NK-92 (cell line): ENCODE data around the gene SAT1.

Experiments used
- DNase-seq: peaks from one replicate; lab custom pipeline; 2025; ENCODE audit not compliant: unreplicated experiment; lab: John Stamatoyannopoulos, UW

The SAT1 gene

GRCh38 chrX:23804578-23804977 lies 21.6 kb downstream of the SAT1 start:
- DNase-seq = no peak

GRCh38 chrX:23805389-23805788 lies 22.4 kb downstream of the SAT1 start:
- no peak for DNase-seq

- DNase-seq = no peak
Measured at GRCh38 chrX:23810279-23810678, 27.3 kb downstream of the SAT1 start.

DNA sequence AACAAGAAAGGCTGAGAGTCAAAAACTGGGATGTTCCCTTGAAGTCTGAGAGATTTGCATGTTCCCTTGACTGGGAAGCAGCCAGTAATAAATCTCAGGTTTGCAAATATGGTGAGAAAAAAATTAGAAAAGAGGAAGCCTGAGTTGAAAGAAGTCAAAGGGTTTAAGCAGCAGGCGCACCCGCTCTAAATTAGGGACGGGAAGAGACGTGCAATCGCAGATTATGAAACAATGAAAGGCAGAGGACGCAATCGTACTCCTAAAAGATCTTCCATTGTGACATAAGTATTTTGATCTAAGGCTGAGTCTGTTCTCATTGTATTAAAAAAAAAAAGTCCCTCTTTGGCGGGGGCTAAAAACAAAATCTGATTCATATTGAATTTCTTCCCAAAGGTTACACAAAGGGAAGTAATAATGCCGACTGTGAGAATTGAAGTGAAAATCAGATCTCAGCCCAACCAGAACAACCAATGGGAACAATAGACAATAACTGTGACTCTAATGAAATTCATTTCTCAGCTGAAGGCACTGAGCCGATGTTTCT lies 28.2 kb downstream of the SAT1 start:
- DNase-seq = no peak

- DNase-seq = no peak
Measured at GRCh38 chrX:23811656-23812055, 28.7 kb downstream of the SAT1 start.

GRCh38 chrX:23813808-23814207 lies 30.8 kb downstream of the SAT1 start:
- no peak for DNase-seq

GRCh38 chrX:23815376-23815775 lies 32.4 kb downstream of the SAT1 start:
- DNase-seq = no peak

DNA sequence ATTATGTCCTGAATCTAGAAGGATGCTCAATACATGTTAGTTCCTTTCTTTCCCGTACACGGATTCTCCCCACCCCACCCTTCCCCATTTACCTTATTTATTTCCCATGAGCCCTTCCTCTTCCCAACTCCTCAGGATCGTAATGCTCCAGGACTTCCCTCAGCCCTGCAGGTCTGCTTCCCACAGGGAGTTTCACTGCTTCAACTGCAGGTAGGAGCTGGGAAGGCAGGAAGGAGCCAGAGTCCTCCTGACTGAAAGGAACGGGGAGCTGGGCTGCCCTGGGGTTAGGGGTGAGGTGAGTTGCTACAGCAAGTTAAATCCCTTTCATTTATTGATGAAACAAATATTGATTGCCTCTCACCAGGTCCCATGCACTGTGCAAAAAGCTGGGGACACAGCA lies 33.2 kb downstream of the SAT1 start:
- DNase-seq = no peak

GRCh38 chrX:23817979-23818336 lies 35.0 kb downstream of the SAT1 start:
- no peak for DNase-seq

GRCh38 chrX:23819385-23820234 lies 36.6 kb downstream of the SAT1 start:
- DNase-seq = no peak

DNA sequence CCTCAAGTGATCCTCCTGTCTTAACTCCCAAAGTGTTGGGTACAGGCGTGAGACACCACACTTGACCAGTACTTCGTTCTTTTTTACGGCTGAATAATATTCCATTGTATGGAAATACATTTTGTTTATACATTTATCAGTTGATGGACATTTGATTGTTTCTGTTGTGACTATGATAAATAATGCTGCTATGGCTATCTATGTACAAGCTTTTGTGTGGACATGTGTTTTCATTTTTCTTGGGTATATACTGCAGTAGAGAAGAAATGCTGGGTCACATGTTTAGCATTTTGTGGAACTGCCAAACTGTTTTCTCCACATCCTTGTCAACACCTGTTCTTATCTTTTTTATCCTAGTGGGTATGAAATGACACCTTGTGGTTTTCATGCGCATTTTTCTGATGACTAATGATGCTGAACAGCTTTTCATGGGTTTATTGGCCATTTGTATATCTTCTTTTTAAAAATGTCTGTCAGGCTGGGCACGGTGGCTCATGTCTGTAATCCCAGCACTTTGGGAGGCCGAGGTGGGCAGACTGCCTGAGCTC lies 37.3 kb downstream of the SAT1 start:
- no peak for DNase-seq

- no peak for DNase-seq
Measured at GRCh38 chrX:23821847-23822246, 38.9 kb downstream of the SAT1 start.

DNA sequence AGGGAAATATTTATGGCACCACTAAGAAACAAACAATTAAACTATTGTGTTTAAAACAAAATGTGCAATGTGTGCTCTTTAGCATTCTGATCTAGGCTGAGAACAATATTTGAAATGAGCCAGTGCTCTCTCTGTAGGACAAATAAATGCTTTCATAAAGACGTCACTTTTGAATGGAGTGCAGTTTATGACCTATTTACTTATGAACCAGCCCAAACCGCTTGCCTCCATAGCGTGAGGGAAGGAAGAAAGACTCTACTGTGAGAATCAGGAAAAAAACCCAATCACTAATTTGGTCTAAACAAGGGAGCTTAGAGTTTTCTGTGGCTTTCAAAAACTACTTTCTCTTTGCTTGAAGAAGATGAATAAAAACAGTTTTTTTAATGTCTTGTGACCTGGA lies 39.4 kb downstream of the SAT1 start:
- no peak for DNase-seq

- DNase-seq = no peak
Measured at GRCh38 chrX:23822841-23823240, 39.9 kb downstream of the SAT1 start.

DNA sequence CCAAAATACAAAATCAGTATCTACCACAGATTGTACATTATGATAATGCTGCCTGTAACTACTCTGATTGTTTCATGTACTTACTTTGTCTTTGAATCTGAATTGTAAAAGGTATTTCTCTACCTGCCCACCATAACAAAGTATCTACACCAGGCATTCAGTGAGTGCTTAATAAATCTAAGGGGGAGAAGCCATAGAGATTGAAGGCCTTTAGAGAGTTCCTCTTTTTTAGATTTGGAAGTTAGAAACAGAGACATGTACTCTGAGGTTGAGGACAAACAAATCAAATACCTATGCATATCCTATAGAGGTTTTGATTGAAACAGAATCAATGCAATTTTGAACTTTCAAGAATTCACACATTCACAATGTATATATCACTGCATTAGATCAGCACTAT lies 42.7 kb downstream of the SAT1 start:
- no peak for DNase-seq

GRCh38 chrX:23826216-23826615 lies 43.2 kb downstream of the SAT1 start:
- no peak for DNase-seq

DNA sequence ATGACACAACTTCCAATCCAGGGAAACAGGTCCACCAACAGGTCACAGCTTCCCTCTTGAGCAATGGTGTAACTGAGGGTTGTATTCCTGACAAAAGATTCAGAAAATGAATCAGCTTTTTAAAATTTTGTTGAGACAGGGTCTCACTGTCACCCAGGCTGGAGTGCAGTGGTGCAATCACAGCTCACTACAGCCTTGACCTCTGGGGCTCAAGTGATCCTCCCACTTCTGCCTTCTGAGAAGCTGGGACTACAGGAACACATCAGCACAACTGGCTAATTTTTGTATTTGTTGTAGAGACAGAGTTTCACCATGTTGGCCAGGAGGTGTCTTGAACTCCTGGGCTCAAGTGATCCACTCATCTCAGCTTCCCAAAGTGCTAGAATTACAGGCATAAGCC lies 43.7 kb downstream of the SAT1 start:
- no peak for DNase-seq

DNA sequence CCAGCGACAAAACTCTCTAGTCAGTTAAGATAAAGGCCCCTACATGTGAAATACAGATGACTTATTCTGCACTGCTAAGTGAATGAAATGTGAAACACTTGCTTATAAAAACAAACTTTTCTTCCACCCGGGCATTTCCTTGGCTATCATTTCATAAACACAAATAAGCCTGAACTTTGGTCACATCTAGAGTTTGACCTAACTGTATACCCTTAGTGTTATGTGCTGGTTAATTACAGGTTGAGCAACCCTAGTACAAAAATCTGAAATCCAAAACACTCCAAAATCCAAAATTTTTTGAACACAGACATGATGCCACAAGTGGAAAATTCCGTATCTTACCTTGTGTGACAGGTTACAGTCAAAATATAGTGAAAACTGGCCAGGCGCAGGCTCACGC lies 45.9 kb downstream of the SAT1 start:
- DNase-seq = no peak

- no peak for DNase-seq
Measured at GRCh38 chrX:23832721-23833120, 49.7 kb downstream of the SAT1 start.
